Transverse colon (tissue), 4 donors: ENCODE data around the gene CLEC4F. TPM values are rescaled to one million over a fixed set of nuclear protein-coding genes. Genes with fewer than 3 reads are reported as not detected.

Source experiments
- DNase-seq: peaks from one replicate; pipeline ENCODE4 v3.0.0-alpha.2; 2019
- H3K27ac ChIP-seq, 4 donors: fragments of 200-600 bp; sonication (generic); 2 replicates each; pipeline ENCODE4 v1.5.1; 2016 to 2018; ENCODE audit warnings: inconsistent platforms in 4 of 4
- H3K27me3 ChIP-seq: fragments of 200-600 bp; sonication (generic); 2 replicates; pipeline ENCODE4 v1.5.1; 2017; ENCODE audit warnings: inconsistent platforms
- H3K36me3 ChIP-seq, 4 donors: fragments of 200-600 bp; sonication (generic); 2 replicates each; pipeline ENCODE4 v1.5.1; 2017 to 2019; ENCODE audit warnings: inconsistent platforms in 4 of 4
- H3K4me1 ChIP-seq, 4 donors: fragments of 200-600 bp; sonication (generic); 2 replicates each; pipeline ENCODE4 v1.5.1; 2017 to 2020; ENCODE audit warnings: inconsistent platforms in 4 of 4
- H3K4me3 ChIP-seq, 4 donors: fragments of 200-600 bp; sonication (generic); 1 replicate in 1 of 4; 2 replicates in 3 of 4; pipeline versions ENCODE4 v1.5.1 to v1.6.1; 2017 to 2019; ENCODE audit warnings: inconsistent platforms in 4 of 4
- H3K9me3 ChIP-seq, 2 donors: fragments of 200-600 bp; sonication (generic); 2 replicates each; pipeline ENCODE4 v1.5.1; 2017 to 2019; ENCODE audit warnings: inconsistent platforms in 2 of 2
- CTCF ChIP-seq, 5 experiments: fragments of 200-600 bp in 3 of 5; fragments of 450-650 bp in 2 of 5; sonication (generic) in 3 of 5; IDR thresholded peaks; 1 replicate in 2 of 5; 2 replicates in 3 of 5; pipeline ENCODE4 v1.5.1; 2016 to 2017; ENCODE audit warnings: antibody characterized with exemption in 5 of 5, inconsistent platforms in 3 of 5, mild to moderate bottlenecking in 2 of 5, moderate library complexity in 1 of 5
- EP300 ChIP-seq: sonication (generic); formaldehyde crosslinking; IDR thresholded peaks from one replicate; pipeline ENCODE4 v1.6.1; 2017; ENCODE audit warnings: antibody characterized with exemption, low read depth
- POLR2A ChIP-seq: fragments of 450-650 bp; IDR thresholded peaks from one replicate; pipeline ENCODE4 v1.6.1; 2016; ENCODE audit warnings: antibody characterized with exemption, mild to moderate bottlenecking, moderate library complexity
- POLR2AphosphoS5 ChIP-seq, 3 donors: sonication (generic); formaldehyde crosslinking; IDR thresholded peaks; one replicate each; pipeline ENCODE4 v1.6.1; 2016; ENCODE audit warnings: antibody characterized with exemption in 3 of 3
- WGBS, 2 donors: methylation state at CpG; one replicate each; pipeline ENCODE4 v1.1.5; 2018; ENCODE audit warnings: low coverage in 1 of 2; 5-methylcytosine and 5-hydroxymethylcytosine counted together
- in situ Hi-C, 4 donors: fragments of 200-750 bp; cut with MboI; loops; one replicate each; pipeline versions ENCODE4 v1.15.0 to v1.15.1; 2017; ENCODE audit warnings: low sequenced_read_pairs in 3 of 4, low pct_ligation_motif_present in 1 of 4, low pct_unique_long_range_greater_than_20kb in 1 of 4
- intact Hi-C: fragments of 100-400 bp; cut with DNase I; formaldehyde crosslinking; loops from one replicate; pipeline ENCODE4 v1.15.1; 2023; ENCODE audit warnings: low total_unique reads
- total RNA-seq, 4 donors: library from RNA; depleted of rRNA; stranded (reverse); fragments of >200 nt; gene quantifications; one replicate each; pipeline ENCODE4 v1.1.0, GENCODE V29; 2016

Gene CLEC4F
- total RNA-seq, 4 donors from 2014 or later: 0.14 to 0.32 TPM; not detected in 2

GRCh38 chr2:70827388-70827787 is 7.0 kb upstream of the CLEC4F start:
- TF ChIP-seq EP300 (no peak), CTCF (IDR thresholded peaks at IDR 0.05) (no peak), POLR2A (no peak), POLR2AphosphoS5 (IDR thresholded peaks at IDR 0.05) (no peak)
- Histone ChIP-seq H3K27ac (no peak overlapping the region), H3K27me3 (no peaks in the 10 kb centered on the region), H3K4me3 (no peak overlapping the region), H3K9me3 (no peaks in the 10 kb centered on the region), H3K36me3 (no peaks in the 10 kb centered on the region), H3K4me1 (no peaks in the 10 kb centered on the region)
- intact Hi-C loops: no loop called here
- WGBS, 2 donors: 56 to 77% methylated on average over 5 of the region's 5 CpGs
- in situ Hi-C loops: no loop called here
- no peak for DNase-seq

- no peaks in the 10 kb centered on the region for H3K27me3 ChIP-seq
- no peaks in the 10 kb centered on the region for H3K36me3 ChIP-seq
- WGBS, 2 donors: 67 to 70% methylated on average over 4 of the region's 4 CpGs
- H3K9me3 ChIP-seq: no peaks in the 10 kb centered on the region
- no peak for DNase-seq
- in situ Hi-C loops: no loop called here
- H3K4me1 ChIP-seq: no peaks in the 10 kb centered on the region
- intact Hi-C loops: no loop called here
- H3K27ac ChIP-seq: no peak overlapping the region
- no peak overlapping the region for H3K4me3 ChIP-seq
- no peak for TF ChIP-seq EP300
- TF ChIP-seq CTCF (IDR thresholded peaks at IDR 0.05): no peak
- TF ChIP-seq POLR2AphosphoS5 (IDR thresholded peaks at IDR 0.05): no peak
- TF ChIP-seq POLR2A: no peak
Measured at GRCh38 chr2:70826696-70827350, 6.4 kb upstream of the CLEC4F start.

- no peak for TF ChIP-seq POLR2A
- no peak for TF ChIP-seq POLR2AphosphoS5 (IDR thresholded peaks at IDR 0.05)
- H3K4me1 ChIP-seq: no peaks in the 10 kb centered on the region
- H3K27me3 ChIP-seq: peaks cover 4% of the 10 kb centered on the region
- H3K4me3 ChIP-seq: no peak overlapping the region
- intact Hi-C loops (no loop called here), in situ Hi-C loops (no loop called here)
- WGBS, 2 donors: 90% methylated on average over 4 of the region's 5 CpGs; no CpG with 5 or more reads in 1 of the 2 donors
- H3K27ac ChIP-seq: no peak overlapping the region
- no peaks in the 10 kb centered on the region for H3K9me3 ChIP-seq
- no peak for DNase-seq
- no peaks in the 10 kb centered on the region for H3K36me3 ChIP-seq
Measured at GRCh38 chr2:70823249-70823648, 2.9 kb upstream of the CLEC4F start.

GRCh38 chr2:70822843-70823242 is 2.4 kb upstream of the CLEC4F start:
- no peaks in the 10 kb centered on the region for H3K36me3 ChIP-seq
- in situ Hi-C loops: no loop called here
- intact Hi-C loops: no loop called here
- no peak overlapping the region for H3K4me3 ChIP-seq
- TF ChIP-seq CTCF (IDR thresholded peaks at IDR 0.05) (no peak), POLR2A (no peak), POLR2AphosphoS5 (IDR thresholded peaks at IDR 0.05) (no peak), EP300 (no peak)
- H3K27me3 ChIP-seq: peaks cover 4% of the 10 kb centered on the region
- WGBS, 2 donors: 86% methylated on average over 8 of the region's 8 CpGs; no CpG with 5 or more reads in 1 of the 2 donors
- H3K9me3 ChIP-seq: no peaks in the 10 kb centered on the region
- DNase-seq: no peak
- no peaks in the 10 kb centered on the region for H3K4me1 ChIP-seq
- H3K27ac ChIP-seq: no peak overlapping the region
